Measurements from ENCODE around the gene GTPBP4.
"Not testable (repeated sequence)": the region's sequence is repeated elsewhere in the genome, so short reads cannot be mapped to it uniquely, and the experiment has no call there.

Gene GTPBP4

DNA sequence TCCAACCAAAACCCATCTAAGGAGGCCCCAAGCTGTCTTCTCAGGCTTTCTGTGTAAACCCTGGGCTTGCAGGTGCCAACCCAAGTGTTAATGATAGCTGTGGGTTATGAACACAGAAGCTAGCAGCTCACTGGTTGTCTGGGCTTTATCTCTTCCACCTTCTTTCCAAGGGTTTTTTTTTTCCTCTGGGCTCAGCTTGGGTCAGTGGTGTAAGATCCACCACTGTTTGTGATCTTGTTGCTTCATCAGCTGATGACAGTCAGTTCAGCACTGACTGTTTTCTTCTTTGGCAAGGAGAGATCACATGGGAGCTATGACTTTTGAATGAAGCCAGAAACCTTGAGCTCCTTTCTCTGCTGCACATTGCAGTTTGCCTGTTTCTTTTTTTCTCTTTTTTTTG, 4.6 kb downstream of the GTPBP4 start:
- no peak for DNase-seq

DNA sequence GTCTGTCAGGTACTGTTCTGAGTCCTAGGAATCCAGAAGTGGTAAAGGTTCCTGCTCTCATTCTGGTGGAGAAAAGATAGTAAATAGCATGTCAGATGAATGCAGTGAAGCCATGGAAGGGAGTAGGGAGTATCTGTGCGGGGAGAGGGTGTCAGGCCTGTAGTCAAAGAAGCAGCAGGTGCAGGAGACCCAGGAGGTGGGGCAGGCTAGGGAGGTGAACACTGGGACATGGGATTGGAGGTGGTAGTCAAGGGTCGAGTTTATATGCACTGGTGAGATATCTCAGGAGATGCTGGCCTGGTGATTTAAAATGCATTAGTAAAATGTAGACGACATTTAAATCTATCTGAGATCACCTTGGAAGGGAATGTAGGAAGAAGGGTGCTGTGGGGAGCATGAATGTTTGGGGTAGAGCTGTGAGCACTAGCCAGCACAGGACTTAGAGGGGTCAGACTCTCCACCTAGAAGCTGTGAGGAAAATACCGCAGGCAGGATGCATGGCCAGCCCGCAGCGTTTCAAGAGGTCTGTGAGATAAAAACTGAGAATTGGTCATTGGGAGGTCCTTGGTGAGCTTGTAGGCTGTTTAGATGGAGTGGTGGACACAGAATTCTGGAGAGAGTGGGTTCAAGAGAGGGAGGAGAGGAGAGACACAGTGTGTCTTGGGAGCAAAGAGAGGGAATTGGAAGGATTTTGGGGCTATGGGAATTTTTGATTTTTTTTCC, 6.8 kb downstream of the GTPBP4 start:
- DNase-seq: no peak

DNA sequence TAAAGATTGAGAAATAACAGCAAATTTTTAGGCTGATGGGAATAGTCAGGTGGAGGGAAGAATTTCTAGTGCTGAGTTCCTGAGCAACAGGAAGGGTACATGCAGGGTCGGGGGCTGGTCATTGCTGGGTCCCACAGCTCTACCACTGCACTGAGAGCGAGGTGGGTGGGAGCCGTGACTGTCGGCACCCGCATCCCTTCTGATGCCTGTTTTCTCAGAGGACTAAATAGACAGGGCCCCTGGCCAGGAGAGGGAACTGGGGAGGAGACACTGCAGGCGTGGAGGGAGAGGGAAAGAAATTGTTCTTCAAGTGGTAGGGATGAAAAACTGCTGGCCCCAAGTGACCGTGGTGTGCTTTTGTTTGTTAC, 7.3 kb downstream of the GTPBP4 start:
- DNase-seq: no peak

DNA sequence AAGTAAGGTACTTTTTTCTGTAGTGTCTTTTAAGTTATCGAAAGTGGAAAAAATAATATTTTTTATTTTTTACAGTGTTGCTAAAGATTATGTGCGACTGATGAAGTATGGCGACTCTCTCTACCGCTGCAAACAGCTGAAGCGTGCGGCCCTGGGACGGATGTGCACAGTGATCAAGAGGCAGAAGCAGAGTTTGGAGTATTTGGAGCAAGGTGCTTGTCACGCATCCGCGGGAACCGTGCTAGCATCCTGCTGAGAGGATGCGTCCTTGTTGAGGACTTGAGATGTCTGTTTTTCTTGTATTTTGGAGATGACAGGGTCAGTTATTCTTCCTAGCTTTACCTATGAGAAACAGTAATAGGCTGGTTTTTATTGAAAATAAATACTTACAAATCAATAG, 7.8 kb downstream of the GTPBP4 start:
- no peak for DNase-seq

DNA sequence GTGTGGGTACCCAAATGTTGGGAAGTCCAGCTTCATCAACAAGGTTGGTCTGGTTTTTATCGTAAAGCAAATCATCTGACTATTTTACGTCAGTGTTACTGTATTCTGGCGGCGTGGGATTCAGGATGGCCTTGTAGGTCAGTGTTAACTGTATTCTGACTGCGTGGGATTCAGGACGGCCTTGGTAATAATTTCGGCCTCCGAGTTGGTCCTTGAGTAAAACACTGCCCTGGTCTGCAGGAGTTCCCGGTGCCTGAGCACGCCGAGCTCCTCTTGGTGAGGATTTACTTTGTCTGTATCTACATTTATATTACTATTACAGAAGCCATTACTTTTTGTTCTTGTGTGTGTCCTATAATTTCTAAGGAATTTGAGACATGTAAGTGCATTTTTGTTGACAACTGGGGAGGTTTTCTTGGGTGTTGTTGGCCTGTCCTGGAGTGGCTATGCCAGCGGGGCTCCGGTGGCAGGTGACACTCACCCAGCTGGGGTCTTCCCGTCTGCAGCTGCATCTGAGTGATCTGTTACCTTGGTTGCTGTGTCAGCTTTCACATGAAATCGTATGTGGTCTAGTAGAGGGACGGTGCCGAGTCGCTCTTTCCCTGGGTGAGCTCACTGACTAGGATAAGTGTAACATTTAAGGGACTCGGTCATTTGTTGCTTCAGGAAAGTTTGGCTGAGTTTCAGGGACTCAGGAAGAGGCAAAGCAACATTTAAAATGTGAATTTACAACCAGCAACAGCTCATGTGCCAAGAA, 9.2 kb downstream of the GTPBP4 start:
- DNase-seq: no peak

DNA sequence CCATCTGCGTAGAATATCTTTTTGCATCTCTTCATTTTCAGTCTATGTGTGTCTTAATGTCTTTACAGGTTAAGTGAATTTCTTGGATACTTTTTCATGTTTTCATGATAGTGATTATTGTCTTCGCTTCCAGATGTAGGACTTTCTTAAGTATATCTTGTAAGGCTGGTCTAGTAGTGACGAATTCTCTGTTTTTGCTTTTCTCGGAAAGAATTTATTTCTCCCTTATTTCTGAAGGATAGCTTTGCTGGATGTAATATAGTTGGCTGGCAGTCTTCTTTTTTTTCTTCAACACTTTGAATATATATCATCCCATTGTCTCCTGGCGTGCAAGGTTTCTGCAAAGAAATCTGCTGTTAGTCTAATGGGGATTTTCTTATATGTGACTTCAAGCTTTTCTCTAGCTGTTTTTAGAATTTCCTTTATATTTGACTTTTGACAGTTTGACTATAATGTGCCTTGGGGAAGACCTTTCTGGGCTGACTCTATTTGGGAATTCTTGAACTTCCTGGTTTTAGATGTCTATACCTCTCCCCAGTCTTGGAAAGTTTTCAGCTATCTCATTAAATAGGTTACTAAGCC, 14.3 kb downstream of the GTPBP4 start:
- no peak for DNase-seq

DNA sequence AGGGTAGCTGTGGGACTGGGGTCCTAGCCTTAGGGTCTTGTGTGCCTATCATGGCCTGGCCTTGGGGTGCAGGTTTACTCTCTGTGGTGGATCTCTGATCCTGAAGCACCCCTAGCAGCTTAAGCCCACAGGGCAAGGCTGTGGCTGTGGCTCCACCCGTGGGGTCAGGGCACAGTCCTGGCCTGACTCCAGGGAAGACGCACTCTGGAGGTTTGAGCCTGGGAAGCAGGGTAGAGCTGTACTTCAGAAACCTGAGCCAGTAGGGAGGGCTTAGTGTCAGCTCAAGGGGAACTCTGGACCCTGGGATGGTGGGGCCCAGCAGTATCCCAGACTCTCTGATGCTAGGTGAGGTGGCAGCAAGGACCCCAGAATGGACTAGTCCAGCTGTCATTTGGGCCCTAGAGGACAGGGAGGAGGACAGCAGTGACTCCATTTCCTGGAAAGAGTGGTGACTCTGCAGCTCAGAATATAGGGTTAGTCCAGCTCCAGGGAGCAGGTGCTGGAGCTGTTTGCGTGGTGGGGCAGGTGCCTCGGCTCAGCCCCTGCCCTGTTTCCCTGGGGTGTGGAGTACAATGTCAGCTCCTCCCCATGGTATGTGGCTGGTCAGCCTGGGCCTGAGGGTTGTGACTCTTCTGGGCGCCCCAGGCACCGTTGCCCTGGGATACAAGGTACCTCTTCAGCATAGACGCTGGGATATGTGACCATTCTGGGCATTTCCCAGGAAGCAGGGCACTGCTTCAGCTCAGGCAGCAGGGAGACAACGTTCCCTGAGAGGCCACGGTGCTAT, 15.8 kb downstream of the GTPBP4 start:
- DNase-seq: no peak

DNA sequence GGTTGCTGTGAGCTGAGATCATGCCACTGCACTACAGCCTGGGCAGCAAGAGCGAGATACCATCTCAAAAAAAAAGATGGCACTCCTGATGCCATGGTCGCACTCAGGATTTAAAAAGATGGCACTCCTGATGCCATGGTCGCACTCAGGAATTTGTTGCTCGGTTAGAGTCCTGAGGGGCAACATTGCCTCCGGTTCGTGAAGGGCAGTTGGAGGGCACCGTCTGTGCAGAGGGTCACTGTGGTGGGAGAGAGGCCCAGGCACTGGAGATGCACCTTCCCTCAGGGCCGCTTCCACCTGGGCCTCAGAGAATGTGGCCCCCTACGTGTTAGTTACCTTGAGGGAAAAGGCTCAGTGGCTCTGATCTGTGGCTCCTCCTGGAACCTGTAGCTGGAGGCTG, 18.3 kb downstream of the GTPBP4 start:
- DNase-seq: no peak

DNA sequence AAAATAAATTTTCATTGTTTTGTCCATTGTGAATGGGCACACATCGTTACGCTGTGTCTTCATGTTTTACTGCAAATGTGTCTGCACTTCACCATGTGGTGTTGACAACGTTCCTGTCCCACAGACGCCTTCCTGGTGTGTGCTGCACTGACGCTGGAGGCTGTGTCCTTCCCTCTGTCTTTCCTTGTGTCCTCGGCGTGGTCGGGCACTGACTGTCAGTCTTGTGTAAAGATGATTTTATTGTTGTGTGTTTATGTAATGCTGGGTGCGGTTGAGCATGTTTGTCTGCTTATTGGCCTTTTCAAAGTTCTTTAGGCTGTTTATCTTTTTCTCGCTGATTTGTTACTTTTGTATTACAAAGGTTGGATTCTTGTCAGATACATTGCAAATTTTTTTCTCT, 19.3 kb downstream of the GTPBP4 start:
- DNase-seq: no peak

DNA sequence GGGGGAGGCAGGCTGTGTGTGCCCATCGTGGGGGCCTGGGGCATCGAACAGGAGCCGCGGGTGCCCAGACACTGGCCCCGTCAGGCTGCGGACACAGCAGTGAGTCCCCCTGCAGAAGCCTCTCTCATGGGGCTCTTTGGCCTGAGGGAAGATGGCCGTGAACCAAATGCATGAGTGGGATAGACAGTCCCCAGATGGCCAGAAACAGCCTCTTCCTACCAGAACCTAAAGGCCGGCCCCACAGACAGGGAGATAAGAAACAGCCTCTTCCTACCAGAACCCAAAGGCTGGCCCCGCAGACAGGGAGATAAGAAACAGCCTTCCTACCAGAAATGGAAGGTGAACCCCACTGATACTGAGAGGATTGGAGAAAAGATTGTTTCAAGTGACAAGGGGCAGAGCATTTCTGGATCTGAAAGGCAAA, 20.8 kb downstream of the GTPBP4 start:
- DNase-seq: no peak

DNA sequence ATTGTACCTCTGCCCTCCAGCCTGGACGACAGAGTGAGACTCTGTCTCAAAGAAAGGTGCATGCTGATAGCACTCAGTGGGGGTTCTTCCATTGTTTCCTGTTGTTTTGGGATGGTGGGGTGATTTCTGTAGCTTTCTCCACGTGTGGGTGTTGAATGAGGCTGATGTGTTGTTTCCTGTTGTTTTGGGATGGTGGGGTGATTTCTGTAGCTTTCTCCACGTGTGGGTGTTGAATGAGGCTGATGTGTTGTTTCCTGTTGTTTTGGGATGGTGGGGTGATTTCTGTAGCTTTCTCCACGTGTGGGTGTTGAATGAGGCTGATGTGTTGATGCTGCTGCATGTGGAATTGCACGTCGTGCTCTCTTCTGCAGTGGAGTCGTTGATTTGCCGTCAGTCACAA, 21.7 kb downstream of the GTPBP4 start:
- DNase-seq: not testable (repeated sequence)

DNA sequence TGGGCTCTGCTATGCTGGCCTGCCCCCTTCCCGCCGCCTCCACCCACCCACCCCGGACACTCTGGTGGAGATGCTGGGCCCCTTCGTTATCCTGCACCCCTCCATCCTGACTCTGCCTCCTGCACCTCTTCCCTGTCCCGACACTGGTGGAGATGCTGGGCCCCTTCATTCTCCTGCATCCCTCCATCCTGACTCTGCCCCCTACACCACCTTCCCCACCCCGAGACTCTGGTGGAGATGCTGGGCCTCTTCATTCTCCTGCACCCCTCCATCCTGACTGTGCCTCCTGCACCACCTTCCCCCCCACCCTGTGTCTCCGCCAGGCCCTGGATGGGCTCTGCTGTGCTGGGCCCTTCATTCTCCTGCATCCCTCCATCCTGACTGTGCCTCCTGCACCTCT, 22.5 kb downstream of the GTPBP4 start:
- DNase-seq: no peak

DNA sequence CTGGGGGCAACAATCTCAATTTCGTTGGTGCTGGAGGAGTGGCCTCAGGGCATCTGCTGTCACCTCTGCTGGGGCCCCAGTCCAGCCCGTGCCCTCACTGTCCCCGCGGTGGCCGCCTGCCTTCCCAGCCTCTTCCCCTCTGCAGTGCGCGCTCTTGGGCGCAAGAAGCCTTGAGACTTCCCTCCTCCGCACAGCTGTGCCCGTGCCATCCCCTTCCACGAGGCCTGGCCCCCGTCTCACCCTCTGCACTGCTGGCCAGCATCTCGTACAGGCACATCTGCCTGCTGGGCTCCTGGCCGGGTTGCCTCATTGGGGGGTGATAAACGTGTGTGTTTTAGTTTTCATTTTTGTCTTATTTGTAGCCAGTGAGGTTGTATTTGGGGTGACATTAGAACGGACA, 23.5 kb downstream of the GTPBP4 start:
- DNase-seq: no peak

DNA sequence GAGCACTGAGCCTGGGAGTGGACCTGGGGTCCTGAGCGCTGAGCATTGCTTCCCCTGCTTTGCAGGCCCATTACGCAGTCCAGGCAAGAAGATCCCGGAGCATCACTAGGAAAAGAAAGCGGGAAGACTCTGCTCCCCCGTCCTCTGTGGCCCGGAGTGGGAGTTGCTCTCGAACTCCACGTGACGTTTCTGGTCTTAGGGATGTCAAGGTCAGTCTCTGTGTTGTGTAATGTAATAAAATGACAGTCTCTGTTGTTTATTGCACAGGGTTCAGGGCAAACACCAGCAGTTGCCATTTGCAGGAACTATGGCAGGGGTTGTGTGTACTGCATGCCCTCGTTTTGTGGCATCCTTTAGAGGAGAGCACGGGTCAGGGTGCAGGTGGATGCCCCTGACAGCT, 27.5 kb downstream of the GTPBP4 start:
- DNase-seq: no peak

DNA sequence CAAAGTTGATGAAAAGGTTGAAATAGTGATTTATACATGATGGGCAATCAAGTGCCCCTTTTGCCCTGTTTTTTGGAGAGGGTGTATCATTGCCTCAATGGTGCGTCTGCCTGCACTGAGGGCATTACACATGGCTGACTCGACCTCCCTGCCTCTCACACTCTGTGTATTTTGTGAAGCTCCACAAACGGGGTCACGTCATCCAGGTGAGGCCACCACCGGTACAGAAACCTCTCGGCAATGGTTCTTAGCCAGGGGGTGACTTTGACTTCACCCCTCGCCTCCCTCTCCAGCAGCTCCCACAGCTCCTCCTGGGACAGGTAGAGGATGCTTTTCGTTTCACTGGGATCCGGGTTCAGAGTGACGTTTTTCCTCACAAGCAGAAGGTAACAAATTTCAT, 31.1 kb downstream of the GTPBP4 start:
- DNase-seq: no peak

DNA sequence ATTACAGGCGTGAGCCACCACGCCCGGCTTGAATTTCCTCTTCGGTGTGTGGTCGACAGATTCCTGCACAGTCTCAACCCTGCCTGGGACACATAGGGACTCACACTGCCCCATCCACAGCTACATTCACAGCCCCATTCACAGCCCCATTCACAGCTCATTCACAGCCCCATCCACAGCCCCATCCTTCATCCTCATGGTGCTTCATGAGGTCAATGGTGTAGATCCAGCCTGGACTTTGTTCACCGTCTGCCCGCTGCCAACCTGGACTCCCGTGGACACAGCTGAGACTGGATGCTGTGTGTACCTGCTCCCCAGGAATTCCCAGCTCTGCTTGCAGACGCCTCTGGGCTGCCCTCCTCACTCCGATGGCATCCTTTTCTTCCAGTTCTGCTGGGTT, 32.2 kb downstream of the GTPBP4 start:
- no peak for DNase-seq

DNA sequence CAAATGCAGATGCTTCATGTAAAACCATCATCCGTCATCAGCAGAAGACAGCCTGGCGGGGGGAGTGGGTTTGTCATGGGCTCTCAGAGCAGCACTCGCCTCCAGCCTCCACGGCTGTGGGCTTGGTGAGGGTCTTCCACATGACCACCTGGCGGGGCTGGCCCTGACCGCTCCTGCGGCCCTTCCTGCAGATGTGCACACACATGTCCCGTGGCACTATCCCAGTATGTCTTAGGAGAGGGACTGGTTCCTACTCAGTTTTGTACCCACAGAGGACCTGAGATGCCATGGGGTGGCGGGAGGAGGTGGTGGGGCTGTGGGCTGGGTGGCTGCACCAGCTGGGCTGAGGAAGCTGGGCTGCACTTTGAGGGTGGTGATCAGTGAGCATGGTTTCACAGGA, 32.7 kb downstream of the GTPBP4 start:
- no peak for DNase-seq

DNA sequence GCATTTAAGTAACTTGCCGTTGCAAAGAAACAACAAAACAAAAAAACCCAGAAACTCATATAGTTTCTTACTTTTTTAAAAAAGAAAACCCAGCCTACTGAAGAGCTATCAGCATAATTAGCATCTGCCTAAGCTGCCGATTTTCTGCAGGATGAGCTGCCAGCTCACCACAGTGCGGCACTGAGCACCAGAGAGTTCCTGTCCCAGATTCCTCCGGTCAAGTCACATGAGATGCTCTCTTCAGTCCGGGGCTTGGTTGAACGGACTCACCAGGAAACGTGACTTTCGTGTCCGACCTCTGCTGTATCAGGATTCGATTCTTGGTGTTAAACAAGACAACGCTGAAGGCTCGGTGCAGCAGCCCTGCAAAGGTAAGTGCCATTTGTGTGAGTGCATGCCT, 34.2 kb downstream of the GTPBP4 start:
- no peak for DNase-seq

DNA sequence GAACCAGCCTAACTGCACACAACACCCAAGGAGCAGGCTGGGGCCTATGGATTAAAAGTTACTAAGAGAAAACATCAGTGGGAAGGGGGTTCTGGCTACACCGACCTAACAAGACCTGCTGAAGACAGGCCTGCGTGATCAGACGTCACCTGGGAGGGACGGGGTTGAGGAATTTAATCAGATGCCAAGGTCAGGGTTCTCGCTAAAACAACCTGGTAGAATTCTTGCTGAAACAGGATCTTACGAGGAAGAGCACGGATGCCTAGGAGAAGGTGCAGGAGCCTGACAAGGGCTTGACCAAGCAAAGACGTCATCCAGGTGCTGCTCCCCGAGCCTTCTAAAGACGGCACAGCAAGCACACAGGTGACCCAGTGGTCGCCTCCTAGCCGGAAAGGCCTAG, 35.9 kb downstream of the GTPBP4 start:
- DNase-seq: no peak

DNA sequence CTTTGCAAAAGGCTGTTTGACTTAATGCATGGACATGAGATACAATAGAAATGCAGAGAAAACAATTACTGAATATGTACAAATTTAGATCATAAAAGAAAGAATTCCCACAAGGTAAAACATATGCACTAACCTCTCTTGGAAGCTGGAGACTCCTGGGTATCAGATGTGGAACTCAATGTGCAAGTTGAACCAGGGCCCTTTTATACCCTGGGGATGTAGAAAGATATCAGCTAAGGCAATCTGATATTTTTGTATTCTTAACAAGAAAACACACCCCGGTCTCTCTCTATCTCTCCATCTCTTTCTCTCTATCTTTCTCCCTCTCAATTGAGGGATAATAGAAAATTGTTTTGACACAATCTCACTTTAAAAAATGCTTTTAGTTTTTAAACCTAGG, 37.4 kb downstream of the GTPBP4 start, which contains the start of gene IDI2:
IDI2 (minus strand) TSS at position 177 of the 400 bp plus-strand sequence. CDS start 1,136 bp downstream, outside the sequence.
- no peak for DNase-seq

DNA sequence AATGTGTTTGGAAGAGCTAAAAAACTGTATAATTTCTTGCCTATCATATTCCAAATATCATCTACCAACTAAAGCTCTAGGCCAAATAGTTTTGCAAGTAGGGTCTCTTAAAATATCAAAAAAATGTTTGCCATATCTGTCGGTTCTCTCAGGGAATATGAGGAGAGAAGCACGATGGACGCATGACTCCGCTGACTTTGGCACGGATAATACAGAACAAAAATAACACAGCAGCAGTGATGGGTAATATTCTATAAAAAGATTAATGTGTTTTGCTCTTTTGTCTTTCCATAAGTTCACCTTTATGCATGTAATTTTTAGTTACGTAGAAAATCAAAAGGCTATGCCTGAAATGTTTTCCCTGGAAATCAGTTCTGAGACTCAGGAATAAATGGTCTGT, 38.3 kb downstream of the GTPBP4 start:
- DNase-seq: no peak

DNA sequence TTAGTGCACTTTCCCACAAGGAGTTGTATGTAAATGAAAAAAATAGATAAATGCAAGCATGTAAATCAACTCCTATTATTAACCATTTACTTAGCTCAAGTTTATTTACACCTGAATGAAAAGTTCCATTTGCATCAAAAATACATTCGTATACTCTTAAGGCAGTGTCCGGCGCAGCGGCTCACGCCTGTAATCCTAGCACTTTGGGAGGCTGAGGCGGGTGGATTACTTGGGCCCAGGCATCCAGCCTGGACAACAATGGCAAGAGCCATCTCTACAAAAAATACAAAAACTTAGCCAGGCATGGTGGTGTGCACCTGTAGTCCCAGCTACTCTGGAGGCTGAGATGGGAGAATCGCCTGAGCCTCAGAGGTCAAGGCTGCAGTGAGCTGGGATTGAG, 41.6 kb downstream of the GTPBP4 start:
- no peak for DNase-seq

DNA sequence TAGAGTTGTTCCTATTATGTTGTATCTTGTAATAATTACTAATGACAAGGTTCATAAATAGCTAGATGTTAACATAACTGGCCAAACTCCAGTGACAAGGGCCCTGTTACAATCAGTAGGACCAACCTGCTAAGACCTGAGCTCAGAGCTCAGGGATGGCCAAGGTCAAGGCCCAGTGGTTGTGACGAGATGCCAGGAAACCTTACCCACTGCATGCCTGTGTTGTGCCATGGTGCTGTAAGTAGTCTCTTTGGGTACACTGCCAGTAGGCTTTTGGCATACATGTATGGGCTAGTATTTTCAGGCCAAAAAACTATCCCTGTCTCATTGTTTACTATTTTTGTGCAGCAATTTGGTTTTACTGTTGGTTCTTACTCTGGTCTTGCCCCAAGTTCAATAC, 45.4 kb downstream of the GTPBP4 start:
- DNase-seq: no peak

DNA sequence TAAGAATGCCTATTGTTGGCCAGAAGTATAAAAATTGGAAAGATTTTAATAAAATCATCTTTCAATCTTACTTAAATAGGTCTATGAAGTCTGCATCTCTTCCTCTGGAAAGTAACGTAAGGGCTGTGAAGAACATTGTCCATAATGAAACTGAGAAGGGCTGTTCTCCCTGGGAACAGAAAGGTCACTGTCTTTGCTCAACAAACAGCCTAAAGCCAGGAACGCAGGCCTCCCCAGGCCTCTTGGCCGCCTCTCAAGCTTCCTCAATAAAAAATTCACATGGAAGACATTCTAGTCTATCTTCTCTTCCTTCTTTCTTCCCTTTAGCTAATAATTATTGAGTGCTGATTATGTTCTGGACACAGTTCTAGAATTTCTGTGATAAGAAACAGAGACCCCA, 46.5 kb downstream of the GTPBP4 start:
- no peak for DNase-seq
